IMR-90 (cell line): ENCODE data around the gene ZDHHC19. TPM values are rescaled to one million over a fixed set of nuclear protein-coding genes. Genes with fewer than 3 reads are reported as not detected.
A peak's percentile ranks its signal among the peaks of the same experiment; 100 is the strongest.

Source experiments
- ATAC-seq: fragments of 200-7000 bp; cut with Tn5 transposase; 2 replicates; pipeline ENCODE4 v1.9.1; 2020; ENCODE audit warnings: low read depth, mild to moderate bottlenecking, moderate library complexity
- BruUV-seq: library from RNA; stranded (reverse); fragments of 400-500 nt; replicated peaks from 2 replicates; lab custom pipeline; 2021; lab: Mats Ljungman, UMichigan
- CTCF ChIA-PET: fragments of 300-600 bp; formaldehyde crosslinking; extraction: SDS; loops from one replicate; lab custom pipeline; 2021; ENCODE audit warnings: antibody characterized with exemption; lab: Yijun Ruan, JAX
- POLR2A ChIA-PET: fragments of 300-600 bp; sonication (Branson Sonifier 250); formaldehyde crosslinking; loops from one replicate; lab custom pipeline; 2022; ENCODE audit warnings: antibody characterized with exemption; ENCODE audit not compliant: unreplicated experiment; lab: Charles Lee
- DNase-seq: peaks from one replicate; pipeline ENCODE4 v3.0.0; 2013
- H2AFZ ChIP-seq: replicated peaks from 2 replicates; pipeline ENCODE3; 2013; ENCODE audit warnings: low read length, mild to moderate bottlenecking; ENCODE audit not compliant: poor library complexity
- H2AK5ac ChIP-seq: 2 replicates; pipeline ENCODE4 v1.6.1; 2013; ENCODE audit warnings: low read depth, low read length, inconsistent platforms
- H2AK9ac ChIP-seq: replicated peaks from 2 replicates; pipeline ENCODE3; 2013; ENCODE audit warnings: mild to moderate bottlenecking, low read depth, low read length, moderate library complexity; ENCODE audit not compliant: poor library complexity
- H2BK120ac ChIP-seq: 2 replicates; pipeline ENCODE4 v1.6.1; 2013; ENCODE audit warnings: low read depth, low read length, inconsistent platforms
- H2BK15ac ChIP-seq: 3 replicates; pipeline ENCODE4 v1.6.1; 2013; ENCODE audit warnings: low read depth, low read length, inconsistent platforms
- H2BK20ac ChIP-seq: 2 replicates; pipeline ENCODE4 v1.6.1; 2013; ENCODE audit warnings: low read depth, mild to moderate bottlenecking, inconsistent platforms, low read length, moderate library complexity
- H2BK5ac ChIP-seq: 2 replicates; pipeline ENCODE4 v1.6.1; 2013; ENCODE audit warnings: mild to moderate bottlenecking, low read depth, low read length, inconsistent platforms; ENCODE audit not compliant: poor library complexity, severe bottlenecking
- H3K14ac ChIP-seq: replicated peaks from 2 replicates; pipeline ENCODE4 v1.6.1; 2013; ENCODE audit warnings: low read depth, low read length, inconsistent platforms
- H3K18ac ChIP-seq: 2 replicates; pipeline ENCODE4 v1.6.1; 2013; ENCODE audit warnings: low read depth, low read length, control low read depth
- H3K23ac ChIP-seq: 2 replicates; pipeline ENCODE4 v1.6.1; 2013; ENCODE audit warnings: low read depth, low read length, inconsistent platforms
- H3K27ac ChIP-seq: 2 replicates; pipeline ENCODE4 v1.5.1; 2013; ENCODE audit warnings: mild to moderate bottlenecking, control low read depth, low read length; ENCODE audit not compliant: insufficient read depth
- H3K27me3 ChIP-seq: 2 replicates; pipeline ENCODE4 v1.6.1; 2013; ENCODE audit warnings: low read length; ENCODE audit not compliant: control insufficient read depth, insufficient read depth
- H3K36me3 ChIP-seq: 2 replicates; pipeline ENCODE4 v1.6.1; 2013; ENCODE audit warnings: low read length, mixed read lengths; ENCODE audit not compliant: control insufficient read depth, insufficient read depth
- H3K4ac ChIP-seq: 2 replicates; pipeline ENCODE4 v1.6.1; 2013; ENCODE audit warnings: low read depth, low read length, inconsistent platforms
- H3K4me1 ChIP-seq: 2 replicates; pipeline ENCODE4 v1.6.1; 2013; ENCODE audit warnings: low read length, mixed read lengths; ENCODE audit not compliant: control insufficient read depth, insufficient read depth
- H3K4me2 ChIP-seq: 2 replicates; pipeline ENCODE4 v1.6.1; 2013; ENCODE audit warnings: low read depth, mild to moderate bottlenecking, control low read depth, low read length, moderate library complexity
- H3K4me3 ChIP-seq: 2 replicates; pipeline ENCODE4 v1.5.1; 2013; ENCODE audit warnings: low read depth, mild to moderate bottlenecking, control low read depth, low read length, moderate library complexity; ENCODE audit not compliant: insufficient read depth
- H3K56ac ChIP-seq: 2 replicates; pipeline ENCODE4 v1.6.1; 2013; ENCODE audit warnings: low read length, inconsistent platforms; ENCODE audit not compliant: insufficient read depth; ENCODE audit errors: extremely low read depth
- H3K79me1 ChIP-seq, 2 experiments: 2 replicates each; pipeline ENCODE4 v1.6.1; 2013; ENCODE audit warnings: low read length in 2 of 2, inconsistent platforms in 1 of 2, low read depth in 1 of 2
- H3K9ac ChIP-seq: 2 replicates; pipeline ENCODE4 v1.6.1; 2013; ENCODE audit warnings: low read depth, low read length, control low read depth
- H3K9me1 ChIP-seq: 2 replicates; pipeline ENCODE4 v1.6.1; 2013; ENCODE audit warnings: low read length, inconsistent platforms; ENCODE audit not compliant: insufficient read depth
- H3K9me3 ChIP-seq: 2 replicates; pipeline ENCODE4 v1.6.1; 2013; ENCODE audit warnings: low read length; ENCODE audit not compliant: control insufficient read depth, insufficient read depth
- H4K20me1 ChIP-seq: 2 replicates; pipeline ENCODE4 v1.6.1; 2013; ENCODE audit warnings: low read length, inconsistent platforms; ENCODE audit not compliant: insufficient read depth
- H4K5ac ChIP-seq: 2 replicates; pipeline ENCODE4 v1.6.1; 2013; ENCODE audit warnings: mild to moderate bottlenecking, low read depth, low read length, control low read depth
- H4K8ac ChIP-seq, 2 experiments: 2 replicates each; pipeline ENCODE4 v1.6.1; 2013; ENCODE audit warnings: low read depth in 2 of 2, low read length in 2 of 2, control low read depth in 1 of 2, inconsistent platforms in 1 of 2
- H4K91ac ChIP-seq: 2 replicates; pipeline ENCODE4 v1.6.1; 2013; ENCODE audit warnings: low read depth, low read length, inconsistent platforms; ENCODE audit not compliant: insufficient read depth
- BHLHE40 ChIP-seq: fragments of 150-350 bp; IDR thresholded peaks from 2 replicates; pipeline ENCODE4 v1.6.1; 2016; ENCODE audit warnings: mild to moderate bottlenecking, low read depth, low read length
- CEBPB ChIP-seq: IDR thresholded peaks from 2 replicates; pipeline ENCODE4 v1.6.1; 2012; ENCODE audit warnings: low read depth, low read length, improper control_type of control experiment
- CHD1 ChIP-seq: IDR thresholded peaks from 2 replicates; pipeline ENCODE4 v1.6.1; 2012; ENCODE audit warnings: low read depth, low read length, improper control_type of control experiment
- FOS ChIP-seq: fragments of 150-350 bp; IDR thresholded peaks from 2 replicates; pipeline ENCODE4 v1.6.1; 2016; ENCODE audit warnings: low read depth, low read length
- MAFK ChIP-seq: IDR thresholded peaks from 2 replicates; pipeline ENCODE4 v1.6.1; 2012; ENCODE audit warnings: low read depth, low read length, improper control_type of control experiment
- MAZ ChIP-seq: IDR thresholded peaks from 2 replicates; pipeline ENCODE4 v1.6.1; 2012; ENCODE audit warnings: low read depth, mild to moderate bottlenecking, low read length, improper control_type of control experiment, moderate library complexity, borderline replicate concordance
- MXI1 ChIP-seq: IDR thresholded peaks from 2 replicates; pipeline ENCODE4 v1.6.1; 2012; ENCODE audit warnings: low read depth, mild to moderate bottlenecking, low read length, moderate library complexity, borderline replicate concordance
- NFE2L2 ChIP-seq: fragments of 150-350 bp; IDR thresholded peaks from 2 replicates; pipeline ENCODE4 v1.6.1; 2016; ENCODE audit warnings: low read depth, mild to moderate bottlenecking, low read length
- POLR2A ChIP-seq: IDR thresholded peaks from 2 replicates; pipeline ENCODE4 v1.6.1; 2012; ENCODE audit warnings: mild to moderate bottlenecking, low read depth, low read length
- RAD21 ChIP-seq: IDR thresholded peaks from 2 replicates; pipeline ENCODE4 v1.6.1; 2012; ENCODE audit warnings: low read length, improper control_type of control experiment
- RCOR1 ChIP-seq: IDR thresholded peaks from 2 replicates; pipeline ENCODE4 v1.6.1; 2012; ENCODE audit warnings: mild to moderate bottlenecking, low read length, improper control_type of control experiment; ENCODE audit not compliant: insufficient replicate concordance
- RFX5 ChIP-seq: IDR thresholded peaks from 2 replicates; pipeline ENCODE4 v1.8.0; 2012; ENCODE audit warnings: low read depth, mild to moderate bottlenecking, low read length, moderate library complexity
- SMC3 ChIP-seq: fragments of 150-350 bp; IDR thresholded peaks from 2 replicates; pipeline ENCODE4 v1.6.1; 2016; ENCODE audit warnings: low read depth, mild to moderate bottlenecking, antibody characterized with exemption, low read length, moderate library complexity
- WGBS, 2 experiments: methylation state at CpG; one replicate each; pipeline versions ENCODE4 v1.1.5 to v1.1.7; 2013; ENCODE audit warnings: missing lambda C conversion rate in 2 of 2; ENCODE audit not compliant: insufficient read length in 1 of 2; ENCODE audit errors: extremely low coverage in 2 of 2; 5-methylcytosine and 5-hydroxymethylcytosine counted together
- dilution Hi-C: fragments of 300-500 bp; cut with HindIII; formaldehyde crosslinking; loops from one replicate; pipeline ENCODE4 v1.14.3; 2018; ENCODE audit warnings: low sequenced_read_pairs; ENCODE audit not compliant: unreplicated experiment
- in situ Hi-C: fragments of 300-500 bp; cut with MboI; formaldehyde crosslinking; loops from 3 replicates; pipeline ENCODE4 v1.14.3; 2019; ENCODE audit warnings: low sequenced_read_pairs, inconsistent platforms, mixed read lengths
- intact Hi-C: fragments of 100-400 bp; cut with micrococcal nuclease; formaldehyde crosslinking; loops from 2 replicates; pipeline ENCODE4 v1.10.0; 2022
- polyA plus RNA-seq, 3 experiments: library from polyadenylated mRNA; depleted of rRNA; stranded (reverse); fragments of >200 nt; gene quantifications; 2 replicates each; pipeline ENCODE4 v1.2.3, GENCODE V29; 2012; ENCODE audit warnings: low replicate concordance in 1 of 3
- total RNA-seq: library from RNA; depleted of rRNA; stranded (reverse); fragments of >200 nt; gene quantifications from 2 replicates; pipeline ENCODE4 v1.2.3, GENCODE V29; 2012
- TF ChIP-seq, protein P1 (sequence below): fragments of 150-350 bp; IDR thresholded peaks from 2 replicates; pipeline ENCODE4 v1.6.1; 2017; ENCODE audit warnings: mild to moderate bottlenecking, antibody characterized with exemption, low read length, low read depth
- TF ChIP-seq, protein P2 (sequence below): fragments of 150-350 bp; IDR thresholded peaks from 2 replicates; pipeline ENCODE4 v1.6.1; 2016; ENCODE audit warnings: low read depth, mild to moderate bottlenecking, low read length, moderate library complexity, borderline replicate concordance
- TF ChIP-seq, protein P3 (sequence below): conservative IDR thresholded peaks from 2 replicates; pipeline ENCODE4 v1.5.1; 2012; ENCODE audit warnings: mild to moderate bottlenecking, low read depth, low read length, improper control_type of control experiment

ZDHHC19 gene
- total and polyA plus RNA-seq, 2 of the 4 experiments (the other 2 are of a cell fraction): 0.09 TPM; not detected in 1

DNA sequence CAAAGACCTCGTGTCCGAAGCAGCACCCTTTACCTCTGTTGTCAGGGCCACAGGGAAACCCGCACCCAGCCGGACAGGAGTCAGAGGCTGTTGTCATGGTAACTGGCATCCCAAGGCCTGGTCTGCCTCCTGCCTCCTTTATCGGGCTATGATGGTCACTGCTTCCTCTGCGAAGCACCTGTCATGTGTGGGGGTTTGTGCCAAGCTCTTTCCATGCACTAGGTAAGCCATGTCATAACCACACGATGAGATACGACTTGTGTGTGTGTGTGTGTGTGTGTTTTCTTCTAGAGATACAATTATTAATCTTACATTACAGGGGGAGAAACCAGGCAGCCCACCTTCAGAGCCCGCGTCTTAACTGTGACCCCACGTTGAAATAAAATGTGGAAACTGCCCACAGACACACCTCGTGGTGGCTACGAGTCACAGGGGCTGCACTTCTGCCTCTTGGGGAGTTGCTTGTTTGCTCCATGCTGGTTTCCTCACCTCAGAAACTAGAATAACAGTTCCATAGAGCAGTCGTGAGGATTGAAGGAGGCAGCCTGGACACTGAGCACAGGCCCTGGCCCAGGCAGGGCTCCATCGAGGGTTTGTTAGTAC lies 18.0 kb downstream of the ZDHHC19 start:
- Histone ChIP-seq H3K23ac (no peak overlapping the region), H3K9me1 (no peaks in the 10 kb centered on the region), H4K5ac (no peak overlapping the region), H3K9ac (no peak overlapping the region), H4K8ac (no peak overlapping the region), H3K4me2 (no peak overlapping the region), H3K18ac (no peak overlapping the region), H3K27ac (no peak overlapping the region), H3K56ac (no peak overlapping the region), H3K14ac (no peak overlapping the region), H3K79me1 (no peaks in the 10 kb centered on the region), H2AK9ac (peak overlapping the region; percentile 72), H3K4me1 (no peaks in the 10 kb centered on the region), H2BK120ac (no peak overlapping the region), H4K91ac (no peak overlapping the region; the same call in 1 of the 2 replicates), H3K36me3 (no peaks in the 10 kb centered on the region), H2AK5ac (no peak overlapping the region), H4K20me1 (no peaks in the 10 kb centered on the region), H3K4ac (no peak overlapping the region), H3K4me3 (no peak overlapping the region), H2BK15ac (no peak overlapping the region), H2BK5ac (no peak overlapping the region), H2AFZ (peak overlapping the region; percentile 58), H2BK20ac (no peak overlapping the region), H3K27me3 (no peaks in the 10 kb centered on the region), H3K9me3 (no peaks in the 10 kb centered on the region)
- in situ Hi-C loops (no loop called here), intact Hi-C loops (no loop called here), dilution Hi-C loops (loop anchor here (25.0 kb wide), 1 partner anchor 131 kb away; no protein-coding TSS in a partner anchor)
- CTCF ChIA-PET: interaction anchor here (0.7 kb wide), 1 partner anchor 491 kb away, joined by 3 read pairs; no protein-coding TSS in a partner anchor
- no peak for DNase-seq
- no peak for ATAC-seq
- TF ChIP-seq RCOR1 (no peak), POLR2A (no peak), MXI1 (no peak), RFX5 (no peak), MAZ (no peak), NFE2L2 (no peak), BHLHE40 (no peak), RAD21 (no peak), CHD1 (no peak), SMC3 (no peak), CEBPB (no peak), MAFK (no peak), FOS (no peak)
- TF ChIP-seq, protein P1, sequence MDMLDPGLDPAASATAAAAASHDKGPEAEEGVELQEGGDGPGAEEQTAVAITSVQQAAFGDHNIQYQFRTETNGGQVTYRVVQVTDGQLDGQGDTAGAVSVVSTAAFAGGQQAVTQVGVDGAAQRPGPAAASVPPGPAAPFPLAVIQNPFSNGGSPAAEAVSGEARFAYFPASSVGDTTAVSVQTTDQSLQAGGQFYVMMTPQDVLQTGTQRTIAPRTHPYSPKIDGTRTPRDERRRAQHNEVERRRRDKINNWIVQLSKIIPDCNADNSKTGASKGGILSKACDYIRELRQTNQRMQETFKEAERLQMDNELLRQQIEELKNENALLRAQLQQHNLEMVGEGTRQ: no peak
- TF ChIP-seq, protein P2, sequence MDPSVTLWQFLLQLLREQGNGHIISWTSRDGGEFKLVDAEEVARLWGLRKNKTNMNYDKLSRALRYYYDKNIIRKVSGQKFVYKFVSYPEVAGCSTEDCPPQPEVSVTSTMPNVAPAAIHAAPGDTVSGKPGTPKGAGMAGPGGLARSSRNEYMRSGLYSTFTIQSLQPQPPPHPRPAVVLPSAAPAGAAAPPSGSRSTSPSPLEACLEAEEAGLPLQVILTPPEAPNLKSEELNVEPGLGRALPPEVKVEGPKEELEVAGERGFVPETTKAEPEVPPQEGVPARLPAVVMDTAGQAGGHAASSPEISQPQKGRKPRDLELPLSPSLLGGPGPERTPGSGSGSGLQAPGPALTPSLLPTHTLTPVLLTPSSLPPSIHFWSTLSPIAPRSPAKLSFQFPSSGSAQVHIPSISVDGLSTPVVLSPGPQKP: no peak
- TF ChIP-seq, protein P3, sequence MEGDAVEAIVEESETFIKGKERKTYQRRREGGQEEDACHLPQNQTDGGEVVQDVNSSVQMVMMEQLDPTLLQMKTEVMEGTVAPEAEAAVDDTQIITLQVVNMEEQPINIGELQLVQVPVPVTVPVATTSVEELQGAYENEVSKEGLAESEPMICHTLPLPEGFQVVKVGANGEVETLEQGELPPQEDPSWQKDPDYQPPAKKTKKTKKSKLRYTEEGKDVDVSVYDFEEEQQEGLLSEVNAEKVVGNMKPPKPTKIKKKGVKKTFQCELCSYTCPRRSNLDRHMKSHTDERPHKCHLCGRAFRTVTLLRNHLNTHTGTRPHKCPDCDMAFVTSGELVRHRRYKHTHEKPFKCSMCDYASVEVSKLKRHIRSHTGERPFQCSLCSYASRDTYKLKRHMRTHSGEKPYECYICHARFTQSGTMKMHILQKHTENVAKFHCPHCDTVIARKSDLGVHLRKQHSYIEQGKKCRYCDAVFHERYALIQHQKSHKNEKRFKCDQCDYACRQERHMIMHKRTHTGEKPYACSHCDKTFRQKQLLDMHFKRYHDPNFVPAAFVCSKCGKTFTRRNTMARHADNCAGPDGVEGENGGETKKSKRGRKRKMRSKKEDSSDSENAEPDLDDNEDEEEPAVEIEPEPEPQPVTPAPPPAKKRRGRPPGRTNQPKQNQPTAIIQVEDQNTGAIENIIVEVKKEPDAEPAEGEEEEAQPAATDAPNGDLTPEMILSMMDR: no peak
- no TSS peak for BruUV-seq
- POLR2A ChIA-PET: no interaction called here
- 100% methylated on average over 1 of the region's 15 CpGs; no CpG with 5 or more reads in 1 of the 2 experiments for WGBS, 2 experiments
